Measurements from ENCODE around the gene EIF4E1B. TPM values are rescaled to one million over a fixed set of nuclear protein-coding genes. Genes with fewer than 3 reads are reported as not detected.

Gene EIF4E1B
- total RNA-seq, 1 donor from 2014 or later = 0.06 TPM

DNA sequence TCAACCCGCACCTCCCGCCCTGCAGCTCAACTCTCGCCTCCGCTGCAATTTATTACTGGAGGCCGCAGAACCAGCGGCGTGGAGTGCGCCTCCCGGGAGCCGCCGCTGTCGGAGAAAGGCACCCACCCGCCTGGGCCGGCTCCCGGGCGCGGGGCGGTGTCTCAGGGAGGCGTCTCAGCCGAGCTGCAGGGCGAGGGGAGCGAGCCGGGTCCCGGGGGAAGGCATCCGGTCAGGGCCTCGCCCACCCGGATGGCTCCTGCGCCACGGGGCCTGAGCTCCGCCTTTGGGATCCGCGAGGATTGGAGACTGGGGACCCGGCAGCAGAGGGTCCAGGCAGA lies 49.7 kb downstream of the EIF4E1B start:
- H3K9me3 Mint-ChIP-seq = peaks cover 2% of the 10 kb centered on the region
- Histone ChIP-seq H3K9ac (no peak overlapping the region), H3K9me3 (ENCODE audit: low read depth) (no peaks in the 10 kb centered on the region), H3F3A (ENCODE audit: low read depth) (no peaks in the 10 kb centered on the region), H3K36me3 (no peaks in the 10 kb centered on the region), H3K4me1 (no peaks in the 10 kb centered on the region), H3K27me3 (peaks cover 16% of the 10 kb centered on the region), H4K20me1 (ENCODE audit: low read depth) (no peaks in the 10 kb centered on the region), H3K27ac (no peak overlapping the region), H3K79me2 (ENCODE audit: low read depth) (no peaks in the 10 kb centered on the region), H2AFZ (replicated peaks) (peak overlapping the region; percentile 72), H3K4me2 (no peak overlapping the region), H3K4me3 (no peak overlapping the region)
- peaks cover 5% of the 10 kb centered on the region for H3K4me1 Mint-ChIP-seq
- H3K4me3 Mint-ChIP-seq = no peak overlapping the region
- H3K27me3 Mint-ChIP-seq (ENCODE audit: insufficient read depth, low read depth) = peaks cover 11% of the 10 kb centered on the region
- DNase-seq (ENCODE audit: low spot score) = no peak
- TF ChIP-seq EZH2 (IDR thresholded peaks at IDR 0.05) (no peak), EZH2phosphoT487 (IDR thresholded peaks at IDR 0.05) (no peak)
- TF ChIP-seq, protein P1, sequence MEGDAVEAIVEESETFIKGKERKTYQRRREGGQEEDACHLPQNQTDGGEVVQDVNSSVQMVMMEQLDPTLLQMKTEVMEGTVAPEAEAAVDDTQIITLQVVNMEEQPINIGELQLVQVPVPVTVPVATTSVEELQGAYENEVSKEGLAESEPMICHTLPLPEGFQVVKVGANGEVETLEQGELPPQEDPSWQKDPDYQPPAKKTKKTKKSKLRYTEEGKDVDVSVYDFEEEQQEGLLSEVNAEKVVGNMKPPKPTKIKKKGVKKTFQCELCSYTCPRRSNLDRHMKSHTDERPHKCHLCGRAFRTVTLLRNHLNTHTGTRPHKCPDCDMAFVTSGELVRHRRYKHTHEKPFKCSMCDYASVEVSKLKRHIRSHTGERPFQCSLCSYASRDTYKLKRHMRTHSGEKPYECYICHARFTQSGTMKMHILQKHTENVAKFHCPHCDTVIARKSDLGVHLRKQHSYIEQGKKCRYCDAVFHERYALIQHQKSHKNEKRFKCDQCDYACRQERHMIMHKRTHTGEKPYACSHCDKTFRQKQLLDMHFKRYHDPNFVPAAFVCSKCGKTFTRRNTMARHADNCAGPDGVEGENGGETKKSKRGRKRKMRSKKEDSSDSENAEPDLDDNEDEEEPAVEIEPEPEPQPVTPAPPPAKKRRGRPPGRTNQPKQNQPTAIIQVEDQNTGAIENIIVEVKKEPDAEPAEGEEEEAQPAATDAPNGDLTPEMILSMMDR (IDR thresholded peaks at IDR 0.05) = no peak
- no peak overlapping the region for H3K27ac Mint-ChIP-seq
- no peaks in the 10 kb centered on the region for H3K36me3 Mint-ChIP-seq

DNA sequence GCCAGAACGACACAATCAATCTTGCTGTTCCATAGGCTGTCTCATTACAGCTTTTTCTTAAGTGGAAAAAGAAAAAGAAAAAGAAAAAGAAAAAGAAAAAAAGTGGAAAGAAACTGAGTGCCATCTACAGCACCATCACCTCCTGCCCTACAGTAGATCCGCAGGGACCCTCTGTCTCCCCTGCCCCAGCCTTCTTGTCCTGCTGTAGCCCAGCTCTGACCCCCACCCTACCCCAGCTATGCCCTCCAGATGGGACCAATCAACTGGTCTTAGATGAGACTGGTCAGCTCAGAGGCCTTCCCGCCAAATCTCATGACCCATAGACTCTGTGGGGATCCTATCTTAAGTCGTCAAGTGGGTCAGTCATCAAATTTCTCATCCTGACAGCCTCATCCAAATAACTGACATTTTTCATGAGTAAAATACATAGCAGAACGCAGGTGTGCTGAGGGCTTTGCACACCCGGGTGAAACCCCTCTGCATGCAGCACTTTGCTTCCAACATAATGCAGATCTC lies 51.6 kb downstream of the EIF4E1B start:
- Histone ChIP-seq H3F3A (ENCODE audit: low read depth) (no peaks in the 10 kb centered on the region), H3K36me3 (no peaks in the 10 kb centered on the region), H3K4me1 (no peaks in the 10 kb centered on the region), H3K9me3 (ENCODE audit: low read depth) (no peaks in the 10 kb centered on the region), H4K20me1 (ENCODE audit: low read depth) (no peaks in the 10 kb centered on the region), H3K27me3 (peaks cover 16% of the 10 kb centered on the region), H3K79me2 (ENCODE audit: low read depth) (no peaks in the 10 kb centered on the region), H3K4me2 (no peak overlapping the region), H2AFZ (replicated peaks) (no peak overlapping the region), H3K9ac (no peak overlapping the region), H3K4me3 (no peak overlapping the region), H3K27ac (no peak overlapping the region)
- Mint-ChIP-seq H3K9me3 (peaks cover 3% of the 10 kb centered on the region), H3K4me1 (no peaks in the 10 kb centered on the region), H3K27ac (no peak overlapping the region), H3K36me3 (no peaks in the 10 kb centered on the region), H3K4me3 (no peak overlapping the region), H3K27me3 (ENCODE audit: insufficient read depth, low read depth) (peaks cover 13% of the 10 kb centered on the region)
- DNase-seq (ENCODE audit: low spot score) = no peak
- no peak for TF ChIP-seq EZH2 (IDR thresholded peaks at IDR 0.05)
- no peak for TF ChIP-seq EZH2phosphoT487 (IDR thresholded peaks at IDR 0.05)
- TF ChIP-seq, protein P1 (IDR thresholded peaks at IDR 0.05) = no peak

DNA sequence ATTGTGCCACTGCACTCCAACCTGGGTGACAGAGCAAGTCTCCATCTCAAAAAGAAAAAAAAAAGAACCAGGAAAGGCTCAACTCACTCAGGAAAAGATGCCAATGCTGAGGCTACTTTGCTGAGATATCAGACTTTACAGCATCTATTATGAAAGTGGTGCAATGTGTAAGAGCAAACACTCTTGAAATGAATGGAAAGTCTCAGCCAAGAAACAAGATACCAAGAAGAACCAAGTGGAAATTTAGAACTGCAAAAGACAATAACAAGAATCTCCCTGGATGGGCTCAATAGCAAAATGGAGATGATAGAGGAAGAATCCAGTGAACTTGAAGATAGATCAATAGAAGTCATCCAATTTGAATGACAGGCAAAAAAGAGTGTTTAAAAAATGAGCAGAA lies 54.5 kb downstream of the EIF4E1B start:
- H3K36me3 ChIP-seq = no peaks in the 10 kb centered on the region
- no peak overlapping the region for H3K4me3 ChIP-seq
- H3K4me1 ChIP-seq = peaks cover 11% of the 10 kb centered on the region
- no peaks in the 10 kb centered on the region for H3F3A ChIP-seq (ENCODE audit: low read depth)
- H3K9ac ChIP-seq = no peak overlapping the region
- H3K4me2 ChIP-seq = no peak overlapping the region
- H2AFZ ChIP-seq (replicated peaks) = no peak overlapping the region
- H3K27me3 ChIP-seq = peaks cover 11% of the 10 kb centered on the region
- H3K4me3 Mint-ChIP-seq = no peak overlapping the region
- no peaks in the 10 kb centered on the region for H3K9me3 ChIP-seq (ENCODE audit: low read depth)
- H3K79me2 ChIP-seq (ENCODE audit: low read depth) = no peaks in the 10 kb centered on the region
- peaks cover 9% of the 10 kb centered on the region for H3K27me3 Mint-ChIP-seq (ENCODE audit: insufficient read depth, low read depth)
- peaks cover 3% of the 10 kb centered on the region for H3K9me3 Mint-ChIP-seq
- H3K36me3 Mint-ChIP-seq = no peaks in the 10 kb centered on the region
- no peak overlapping the region for H3K27ac ChIP-seq
- DNase-seq (ENCODE audit: low spot score) = no peak
- no peak overlapping the region for H3K27ac Mint-ChIP-seq
- TF ChIP-seq EZH2 (IDR thresholded peaks at IDR 0.05) (no peak), EZH2phosphoT487 (IDR thresholded peaks at IDR 0.05) (no peak)
- TF ChIP-seq, protein P1 (IDR thresholded peaks at IDR 0.05) = no peak
- peaks cover 3% of the 10 kb centered on the region for H3K4me1 Mint-ChIP-seq
- H4K20me1 ChIP-seq (ENCODE audit: low read depth) = no peaks in the 10 kb centered on the region

Measured in neural progenitor cell (in vitro differentiated cells).